PC-9 (cell line): ENCODE measurements around the gene ADSS1. TPM values are rescaled to one million over a fixed set of nuclear protein-coding genes. Genes with fewer than 3 reads are reported as not detected.

ENCODE experiments used
- BruUV-seq: library from RNA; stranded (reverse); fragments of 400-500 nt; replicated peaks from 2 replicates; lab custom pipeline; 2021; lab: Mats Ljungman, UMichigan
- CTCF ChIA-PET: fragments of 300-600 bp; sonication (Branson Sonifier 250); formaldehyde crosslinking; loops from one replicate; lab custom pipeline; 2022; ENCODE audit warnings: antibody characterized with exemption; lab: Charles Lee
- POLR2A ChIA-PET: fragments of 300-600 bp; sonication (Branson Sonifier 250); formaldehyde crosslinking; loops from one replicate; lab custom pipeline; 2022; ENCODE audit warnings: antibody characterized with exemption; ENCODE audit not compliant: unreplicated experiment; lab: Charles Lee
- DNase-seq, 2 experiments: peaks; one replicate each; pipeline versions ENCODE4 v3.0.0 to v3.0.0-alpha.2; 2015 to 2022; ENCODE audit warnings: mixed read lengths in 1 of 2
- H2AFZ ChIP-seq: fragments of 200-600 bp; sonication (generic); 2 replicates; pipeline ENCODE4 v1.8.1; 2017; ENCODE audit warnings: antibody characterized with exemption
- H3F3A ChIP-seq: fragments of 200-600 bp; sonication (generic); 2 replicates; pipeline ENCODE4 v1.8.1; 2017; ENCODE audit warnings: antibody characterized with exemption, mild to moderate bottlenecking, low read depth; ENCODE audit not compliant: insufficient read depth
- H3K27ac ChIP-seq: fragments of 200-600 bp; sonication (generic); 2 replicates; pipeline ENCODE4 v1.6.1; 2016; ENCODE audit warnings: mixed run types
- H3K27me3 ChIP-seq: fragments of 200-600 bp; sonication (generic); 2 replicates; pipeline ENCODE4 v1.6.1; 2016; ENCODE audit warnings: low read depth, mixed run types; ENCODE audit not compliant: insufficient read depth
- H3K36me3 ChIP-seq: fragments of 200-600 bp; sonication (generic); 2 replicates; pipeline ENCODE4 v1.6.1; 2016; ENCODE audit warnings: low read depth, mixed run types
- H3K4me1 ChIP-seq: fragments of 200-600 bp; sonication (generic); replicated peaks from 2 replicates; pipeline ENCODE4 v1.6.1; 2016; ENCODE audit warnings: mixed run types; ENCODE audit not compliant: insufficient read depth
- H3K4me2 ChIP-seq: fragments of 200-600 bp; sonication (generic); 2 replicates; pipeline ENCODE4 v1.6.1; 2017; ENCODE audit warnings: mixed run types
- H3K4me3 ChIP-seq: fragments of 200-600 bp; sonication (generic); 2 replicates; pipeline ENCODE4 v1.6.1; 2016; ENCODE audit warnings: mixed run types
- H3K79me2 ChIP-seq: fragments of 200-600 bp; sonication (generic); 2 replicates; pipeline ENCODE4 v1.6.1; 2017; ENCODE audit warnings: low read depth, mixed run types
- H3K9me2 ChIP-seq: fragments of 200-600 bp; sonication (generic); 2 replicates; pipeline ENCODE4 v1.8.1; 2017; ENCODE audit warnings: mild to moderate bottlenecking; ENCODE audit not compliant: insufficient read depth
- H3K9me3 ChIP-seq: fragments of 200-600 bp; sonication (generic); 2 replicates; pipeline ENCODE4 v1.8.1; 2016; ENCODE audit warnings: low read depth; ENCODE audit not compliant: insufficient read depth
- H4K20me1 ChIP-seq: fragments of 200-600 bp; sonication (generic); 2 replicates; pipeline ENCODE4 v1.8.1; 2017; ENCODE audit not compliant: insufficient read depth
- CTCF ChIP-seq: fragments of 200-600 bp; sonication (generic); conservative IDR thresholded peaks from 2 replicates; pipeline ENCODE4 v1.6.1; 2017; ENCODE audit warnings: mixed run types, antibody characterized with exemption, mild to moderate bottlenecking, moderate library complexity
- EZH2 ChIP-seq: fragments of 200-600 bp; sonication (generic); IDR thresholded peaks from 2 replicates; pipeline ENCODE4 v1.8.0; 2017; ENCODE audit warnings: antibody characterized with exemption, low read depth
- intact Hi-C: fragments of 100-400 bp; cut with micrococcal nuclease; formaldehyde crosslinking; loops from one replicate; pipeline ENCODE4 v1.10.0; 2022; ENCODE audit not compliant: unreplicated experiment
- total RNA-seq: library from RNA; stranded (reverse); gene quantifications from 2 replicates; pipeline ENCODE4 v1.2.3, GENCODE V29; 2021

The ADSS1 gene
- total RNA-seq, 1 experiment from 2014 or later = 5.8 TPM

- BruUV-seq = TSS peak; percentile 58
- CTCF ChIA-PET = interaction anchor here (1.0 kb wide), 1 partner anchor 199 kb away, joined by 3 read pairs; no protein-coding TSS in a partner anchor
- Histone ChIP-seq H3K36me3 (no peaks in the 10 kb centered on the region; the same call in 1 of the 2 replicates), H2AFZ (no peak overlapping the region), H3K9me3 (no peaks in the 10 kb centered on the region), H3K4me3 (no peak overlapping the region), H3K27ac (no peak overlapping the region), H3K79me2 (no peaks in the 10 kb centered on the region), H3K4me2 (no peak overlapping the region), H3K4me1 (peaks cover 3% of the 10 kb centered on the region; the same call in 1 of the 2 replicates), H3K9me2 (no peaks in the 10 kb centered on the region), H3F3A (peaks cover 24% of the 10 kb centered on the region; the same call in 1 of the 2 replicates), H3K27me3 (no peaks in the 10 kb centered on the region), H4K20me1 (no peaks in the 10 kb centered on the region)
- intact Hi-C loops = loop anchor here (5.0 kb wide), 1 partner anchor 278 kb away; no protein-coding TSS in a partner anchor
- no peak for DNase-seq
- TF ChIP-seq EZH2 (no peak), CTCF (no peak)
- POLR2A ChIA-PET = no interaction called here
Observed at GRCh38 chr14:104769324-104770071, 45.5 kb downstream of the ADSS1 start.

DNA sequence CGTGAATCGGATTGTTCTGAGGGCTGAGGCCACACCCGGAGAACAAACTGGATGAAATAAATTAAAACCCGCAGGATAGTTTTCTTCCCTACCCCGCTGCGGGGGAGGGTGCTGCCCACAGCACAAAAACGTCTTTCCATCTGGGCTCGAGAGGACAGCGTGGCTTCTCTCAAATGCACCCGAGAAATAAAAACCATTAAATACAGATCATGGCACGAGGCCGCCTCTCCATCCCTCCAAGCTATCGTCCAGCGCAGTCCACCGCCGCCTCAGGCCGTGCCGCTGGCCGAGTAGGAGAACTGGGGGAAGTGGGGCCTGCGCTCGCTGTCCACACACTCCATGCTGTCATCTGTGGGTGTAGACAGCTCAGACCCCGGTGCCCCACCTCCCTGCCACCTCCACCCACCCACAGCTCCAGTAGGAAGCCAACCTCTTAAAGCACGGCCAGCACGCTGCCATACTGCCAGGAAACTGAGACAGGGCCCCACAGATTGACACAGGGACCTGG lies 46.1 kb downstream of the ADSS1 start:
- intact Hi-C loops = no loop called here
- Histone ChIP-seq H3K4me2 (no peak overlapping the region), H3K36me3 (no peaks in the 10 kb centered on the region; the same call in 1 of the 2 replicates), H3F3A (peaks cover 24% of the 10 kb centered on the region; the same call in 1 of the 2 replicates), H4K20me1 (no peaks in the 10 kb centered on the region), H3K27me3 (no peaks in the 10 kb centered on the region), H2AFZ (no peak overlapping the region), H3K4me1 (peaks cover 3% of the 10 kb centered on the region; the same call in 1 of the 2 replicates), H3K27ac (no peak overlapping the region), H3K79me2 (no peaks in the 10 kb centered on the region), H3K9me2 (no peaks in the 10 kb centered on the region), H3K9me3 (no peaks in the 10 kb centered on the region), H3K4me3 (no peak overlapping the region)
- TF ChIP-seq CTCF (no peak), EZH2 (no peak)
- ChIA-PET POLR2A (no interaction called here), CTCF (interaction anchor here (0.7 kb wide), 1 partner anchor 505 kb away, joined by 4 read pairs; no protein-coding TSS in a partner anchor)
- no peak for DNase-seq
- BruUV-seq = no TSS peak

DNA sequence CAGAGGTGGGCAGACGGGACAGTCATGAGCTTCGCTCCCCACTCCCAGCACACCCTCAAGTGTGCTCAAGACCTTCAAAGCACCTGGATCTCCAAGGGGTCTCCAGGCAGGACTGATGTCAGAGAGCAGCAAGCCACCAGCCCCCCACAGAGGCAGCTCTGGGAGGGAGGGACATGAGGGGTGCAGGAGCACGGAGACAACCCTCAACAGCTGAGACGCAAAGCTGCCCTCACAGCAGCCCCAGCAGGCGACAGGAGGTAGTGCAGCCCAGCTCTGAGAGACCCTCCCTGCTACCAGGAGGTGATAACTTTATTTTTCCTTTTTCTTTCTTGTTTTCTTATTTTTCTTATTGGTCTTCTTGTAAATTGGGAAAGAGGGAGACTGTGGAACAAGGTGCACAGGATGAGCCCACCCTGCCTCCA lies 46.8 kb downstream of the ADSS1 start:
- no peaks in the 10 kb centered on the region for H3K27me3 ChIP-seq
- no peak for DNase-seq
- H4K20me1 ChIP-seq = no peaks in the 10 kb centered on the region
- H3K4me2 ChIP-seq = no peak overlapping the region
- H3F3A ChIP-seq = peaks cover 23% of the 10 kb centered on the region; the same call in 1 of the 2 replicates
- no peaks in the 10 kb centered on the region; the same call in 1 of the 2 replicates for H3K36me3 ChIP-seq
- H2AFZ ChIP-seq = no peak overlapping the region
- no TSS peak for BruUV-seq
- H3K9me3 ChIP-seq = no peaks in the 10 kb centered on the region
- H3K27ac ChIP-seq = no peak overlapping the region
- no peaks in the 10 kb centered on the region for H3K9me2 ChIP-seq
- peaks cover 3% of the 10 kb centered on the region; the same call in 1 of the 2 replicates for H3K4me1 ChIP-seq
- no peak overlapping the region for H3K4me3 ChIP-seq
- intact Hi-C loops = no loop called here
- ChIA-PET CTCF (interaction anchor here (0.7 kb wide), 1 partner anchor 504 kb away, joined by 4 read pairs; no protein-coding TSS in a partner anchor), POLR2A (no interaction called here)
- TF ChIP-seq CTCF (peak; percentile 54; the same call in 1 of the 2 replicates), EZH2 (no peak)
- no peaks in the 10 kb centered on the region for H3K79me2 ChIP-seq
